HG02798 (cell line): Measurements from ENCODE around the gene ARL4A.

Source experiments
- ATAC-seq: cut with Tn5 transposase; IDR thresholded peaks from one replicate; pipeline ENCODE4 v1.9.1; 2021; ENCODE audit warnings: mild to moderate bottlenecking; ENCODE audit not compliant: unreplicated experiment, poor library complexity

The ARL4A gene

GRCh38 chr7:12694817-12695216 lies 7.4 kb downstream of the ARL4A start:
- no peak for ATAC-seq

DNA sequence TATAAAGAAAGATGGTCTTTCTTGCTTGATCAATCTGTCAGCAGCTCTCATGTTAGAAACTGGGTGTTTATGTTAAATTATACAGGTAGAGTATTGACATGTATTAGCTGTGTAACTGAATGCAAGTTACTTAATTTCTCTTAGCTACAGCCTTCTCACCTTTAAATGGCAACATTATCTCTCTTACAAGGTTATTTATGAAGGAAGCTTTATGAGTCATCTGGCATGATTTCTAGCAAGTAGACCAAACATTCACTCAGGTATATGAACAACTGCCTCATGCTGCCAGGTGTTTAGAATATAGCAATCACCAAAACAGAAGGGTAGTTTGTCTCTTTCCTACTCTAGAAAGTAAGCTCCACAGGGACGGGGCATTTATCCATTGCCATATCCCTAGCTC lies 8.5 kb downstream of the ARL4A start:
- ATAC-seq = no peak

GRCh38 chr7:12699299-12699698 lies 11.9 kb downstream of the ARL4A start:
- ATAC-seq = no peak

DNA sequence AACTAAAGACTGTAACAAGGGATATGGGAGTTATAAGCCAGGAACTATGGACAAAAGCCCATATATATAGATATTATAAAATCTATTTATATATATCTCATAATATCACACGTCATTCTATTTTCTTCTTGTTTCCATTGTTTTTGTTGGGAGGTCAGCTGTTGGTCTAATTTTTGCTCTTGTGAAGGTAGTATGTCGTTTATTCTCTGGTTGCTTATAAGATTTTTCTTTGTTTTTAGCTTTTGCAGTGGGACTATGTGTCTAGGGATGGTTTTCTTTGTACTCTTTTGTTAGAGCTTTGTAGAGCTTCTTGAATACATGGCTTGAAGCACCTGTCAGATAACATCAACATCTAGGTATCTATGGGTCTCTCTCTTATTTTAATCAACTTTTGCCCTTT lies 14.0 kb downstream of the ARL4A start:
- no peak for ATAC-seq

- ATAC-seq = no peak
These were observed 16.4 kb downstream of the ARL4A start for GRCh38 chr7:12703881-12704280.

DNA sequence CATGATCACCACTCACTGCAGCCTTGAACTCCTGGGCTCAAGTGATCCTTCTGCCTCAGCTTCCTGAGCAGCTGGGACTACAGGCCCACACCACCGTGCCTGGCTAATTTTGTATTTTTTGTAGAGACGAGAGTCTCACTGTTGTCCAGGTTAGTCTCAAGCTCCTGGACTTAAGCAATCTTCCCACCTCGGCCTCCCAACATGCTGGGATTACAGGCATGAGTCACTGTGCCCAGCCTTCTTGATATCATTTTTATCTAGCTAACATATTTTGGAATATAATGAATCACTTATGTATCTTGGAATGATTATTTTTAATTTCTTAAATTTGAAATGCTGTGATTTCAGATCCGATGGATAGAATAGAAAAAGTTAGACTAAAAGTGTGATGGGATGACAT lies 18.4 kb downstream of the ARL4A start:
- no peak for ATAC-seq

- ATAC-seq = no peak
These were observed 19.6 kb downstream of the ARL4A start for GRCh38 chr7:12706900-12707536.

DNA sequence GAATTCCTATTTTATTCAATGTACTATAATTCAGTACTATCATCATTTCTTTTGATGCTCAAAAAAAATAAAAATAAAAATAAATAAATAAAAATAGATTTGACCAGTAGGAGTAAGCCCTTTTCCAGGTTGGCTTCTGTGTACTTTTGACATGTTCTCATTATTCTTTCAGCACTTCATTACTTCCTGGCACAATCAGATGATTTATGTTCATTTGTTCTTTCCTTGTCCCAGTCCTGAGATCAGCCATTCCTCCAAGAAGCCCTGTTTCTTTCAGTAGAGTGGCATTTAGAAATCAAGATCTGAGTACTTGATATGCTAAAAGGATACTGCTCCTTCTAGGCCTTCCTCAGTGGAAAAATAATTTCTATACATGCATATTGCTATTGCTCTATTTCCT lies 20.9 kb downstream of the ARL4A start:
- ATAC-seq = no peak

GRCh38 chr7:12709726-12710502 lies 22.5 kb downstream of the ARL4A start:
- ATAC-seq = no peak

- ATAC-seq = no peak
These were observed 23.7 kb downstream of the ARL4A start for GRCh38 chr7:12711124-12711523.

DNA sequence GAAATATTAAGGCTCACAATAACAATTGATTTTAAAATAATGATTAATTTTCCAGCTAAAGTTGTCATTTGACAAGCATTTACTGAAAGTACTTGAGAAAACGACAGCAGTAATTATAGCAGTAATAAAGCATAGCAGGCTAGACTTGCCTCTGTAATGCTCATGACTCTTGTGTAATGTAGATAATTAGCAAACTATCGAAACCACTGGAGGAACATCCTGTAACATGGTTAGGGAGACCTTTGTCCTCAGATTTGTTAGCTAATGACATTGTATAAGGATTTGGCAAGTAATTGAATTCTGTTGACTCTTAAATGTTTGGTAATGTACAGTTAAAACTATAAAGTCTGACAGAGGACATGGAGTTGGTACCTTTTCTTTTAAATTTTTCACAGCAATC lies 24.8 kb downstream of the ARL4A start:
- ATAC-seq = no peak

- no peak for ATAC-seq
These were observed 26.4 kb downstream of the ARL4A start for GRCh38 chr7:12713625-12714378.

DNA sequence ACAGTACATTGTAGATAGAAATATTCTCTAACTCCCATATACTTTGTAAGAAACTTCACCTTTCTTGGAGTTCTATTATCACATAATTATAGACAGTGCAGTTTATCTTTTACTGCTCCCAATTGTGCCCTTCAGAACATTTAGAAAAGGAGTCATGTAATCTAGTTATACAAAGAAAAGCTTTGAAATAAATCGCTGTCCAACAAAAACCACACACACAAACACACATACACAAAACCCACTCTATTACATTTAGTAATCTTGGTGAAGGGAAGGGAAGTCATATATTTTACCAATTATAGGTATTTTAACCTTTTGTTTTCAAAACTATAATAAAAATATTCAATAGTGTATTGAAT lies 26.9 kb downstream of the ARL4A start:
- no peak for ATAC-seq

DNA sequence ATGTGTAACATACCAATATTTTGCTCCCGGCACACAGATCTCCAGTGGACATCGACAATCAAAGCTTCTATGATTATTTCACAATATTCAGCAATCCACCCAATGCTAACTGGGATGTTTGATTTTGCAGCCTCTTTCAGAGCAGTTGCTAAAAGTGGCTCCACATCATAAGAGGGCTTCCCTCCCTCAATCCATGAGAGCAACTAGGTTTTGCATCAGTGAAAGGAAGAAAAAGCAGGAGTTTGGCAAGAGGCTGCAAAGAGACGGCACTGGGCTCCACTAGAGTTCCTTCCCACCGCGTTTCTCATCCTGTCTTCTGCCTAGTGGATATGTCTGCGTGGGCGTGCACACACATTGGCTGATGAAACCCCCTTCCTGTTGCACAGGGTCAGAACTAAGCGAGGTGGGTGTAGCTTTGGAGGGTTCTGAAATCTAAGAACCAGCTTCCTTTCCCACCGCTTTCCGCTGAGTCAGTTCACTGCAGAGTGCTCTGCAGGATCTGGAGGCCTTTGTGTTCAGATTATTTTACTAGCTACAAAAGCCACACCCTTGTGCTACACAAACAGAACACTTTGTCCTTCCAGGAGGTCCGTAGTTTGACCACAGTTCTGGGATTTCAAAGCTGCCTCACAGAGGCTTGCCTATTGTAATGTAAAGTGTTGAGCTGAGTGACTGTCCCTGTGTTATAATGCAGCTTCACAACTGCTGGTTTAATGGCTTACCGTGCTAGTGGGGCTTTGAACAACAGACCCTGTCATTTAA lies 28.1 kb downstream of the ARL4A start:
- no peak for ATAC-seq

GRCh38 chr7:12716134-12716681 lies 28.8 kb downstream of the ARL4A start:
- ATAC-seq = no peak

DNA sequence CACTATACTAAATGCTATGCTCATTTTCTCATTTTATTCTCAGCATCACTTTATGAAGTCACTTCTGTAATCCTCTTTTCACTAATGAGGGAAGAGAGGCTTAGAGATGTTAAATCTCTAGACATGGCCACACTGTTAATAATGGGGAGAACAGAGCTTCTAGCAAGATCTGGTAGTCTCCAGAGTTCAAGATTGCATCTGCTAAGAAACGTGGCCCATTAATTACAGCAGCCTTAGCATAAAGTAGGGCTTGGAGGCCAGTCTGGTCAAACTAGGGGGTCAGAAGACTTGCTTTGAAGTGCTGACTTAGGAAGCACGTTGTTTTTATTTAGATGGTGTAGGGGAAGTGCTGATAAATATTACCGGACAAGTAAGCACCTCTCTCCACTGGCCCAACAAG lies 29.3 kb downstream of the ARL4A start:
- no peak for ATAC-seq

GRCh38 chr7:12719141-12719919 lies 31.9 kb downstream of the ARL4A start:
- ATAC-seq = no peak

GRCh38 chr7:12719981-12720865 lies 32.8 kb downstream of the ARL4A start:
- ATAC-seq = no peak
